Smooth muscle cell (in vitro differentiated cells): ENCODE results near the gene TLE4. TPM values are rescaled to one million over a fixed set of nuclear protein-coding genes. Genes with fewer than 3 reads are reported as not detected.

Experiments
- DNase-seq: peaks from one replicate; lab custom pipeline; 2025; ENCODE audit not compliant: unreplicated experiment; lab: John Stamatoyannopoulos, UW
- H2AFZ ChIP-seq: fragments of 200-600 bp; sonication (generic); 2 replicates; pipeline ENCODE4 v1.6.0; 2016; ENCODE audit warnings: antibody characterized with exemption, low read depth, mild to moderate bottlenecking
- H3F3A ChIP-seq: fragments of 200-600 bp; sonication (generic); 2 replicates; pipeline ENCODE4 v1.6.0; 2017; ENCODE audit warnings: antibody characterized with exemption, low read depth
- H3K27ac ChIP-seq: fragments of 200-600 bp; sonication (generic); 2 replicates; pipeline ENCODE4 v1.5.1; 2016; ENCODE audit warnings: low read depth, mild to moderate bottlenecking
- H3K27me3 ChIP-seq: fragments of 200-600 bp; sonication (generic); 2 replicates; pipeline ENCODE4 v1.6.1; 2016; ENCODE audit warnings: low read depth, mild to moderate bottlenecking
- H3K36me3 ChIP-seq: fragments of 200-600 bp; sonication (generic); 2 replicates; pipeline ENCODE4 v1.5.1; 2016; ENCODE audit warnings: low read depth
- H3K4me1 ChIP-seq: fragments of 200-600 bp; sonication (generic); 2 replicates; pipeline ENCODE4 v1.5.1; 2016; ENCODE audit warnings: low read depth
- H3K4me2 ChIP-seq: fragments of 200-600 bp; sonication (generic); 2 replicates; pipeline ENCODE4 v1.6.0; 2016; ENCODE audit warnings: mild to moderate bottlenecking
- H3K4me3 ChIP-seq: fragments of 200-600 bp; sonication (generic); 2 replicates; pipeline ENCODE4 v1.5.1; 2016; ENCODE audit warnings: mild to moderate bottlenecking
- H3K79me2 ChIP-seq: fragments of 200-600 bp; sonication (generic); 2 replicates; pipeline ENCODE4 v1.6.0; 2016; ENCODE audit warnings: low read depth, mild to moderate bottlenecking
- H3K9ac ChIP-seq: fragments of 200-600 bp; sonication (generic); 2 replicates; pipeline ENCODE4 v1.6.0; 2016; ENCODE audit warnings: low read depth
- H3K9me3 ChIP-seq: fragments of 200-600 bp; sonication (generic); replicated peaks from 2 replicates; pipeline ENCODE4 v1.5.1; 2016; ENCODE audit warnings: low read depth
- H4K20me1 ChIP-seq: fragments of 200-600 bp; sonication (generic); 2 replicates; pipeline ENCODE4 v1.6.0; 2016; ENCODE audit warnings: low read depth
- CTCF ChIP-seq: fragments of 200-600 bp; sonication (generic); IDR thresholded peaks from 2 replicates; pipeline ENCODE4 v1.5.1; 2017; ENCODE audit warnings: borderline replicate concordance, mild to moderate bottlenecking, antibody characterized with exemption; ENCODE audit not compliant: insufficient read depth, poor library complexity, severe bottlenecking
- WGBS: methylation state at CpG from one replicate; pipeline ENCODE4 v1.1.7; 2016; ENCODE audit warnings: low lambda C conversion rate; 5-methylcytosine and 5-hydroxymethylcytosine counted together
- polyA plus RNA-seq: library from polyadenylated mRNA; unstranded; fragments of >200 nt; fragmentation: Nextera tagmentation; extraction: Ambion mirVana; gene quantifications from 2 replicates; pipeline ENCODE4 v1.2.1, GENCODE V29; 2016
- total RNA-seq: library from RNA; depleted of rRNA; stranded (reverse); fragments of >200 nt; gene quantifications from 2 replicates; pipeline ENCODE4 v1.2.3, GENCODE V29; 2014

The TLE4 gene
- total and polyA plus RNA-seq, 2 experiments from 2014 or later = 31.6 to 74.3 TPM

GRCh38 chr9:79756414-79756813 is 184.6 kb downstream of the TLE4 start:
- peak overlapping the region; percentile 7 for H3K4me2 ChIP-seq
- peak overlapping the region; percentile 44 for H3K27ac ChIP-seq
- peaks cover 3% of the 10 kb centered on the region for H3K27me3 ChIP-seq
- no peak overlapping the region for H3K9ac ChIP-seq
- H3K9me3 ChIP-seq = no peaks in the 10 kb centered on the region
- H3K79me2 ChIP-seq = no peaks in the 10 kb centered on the region
- no peak overlapping the region for H3K4me3 ChIP-seq
- 3% methylated on average over 2 of the region's 2 CpGs for WGBS
- no peak overlapping the region for H2AFZ ChIP-seq
- no peaks in the 10 kb centered on the region for H3K36me3 ChIP-seq
- no peak for TF ChIP-seq CTCF
- H3K4me1 ChIP-seq = no peaks in the 10 kb centered on the region
- no peak for DNase-seq
- peaks cover 16% of the 10 kb centered on the region for H3F3A ChIP-seq
- H4K20me1 ChIP-seq = no peaks in the 10 kb centered on the region

GRCh38 chr9:79757074-79757473 is 185.3 kb downstream of the TLE4 start:
- Histone ChIP-seq H3K27me3 (peaks cover 3% of the 10 kb centered on the region), H4K20me1 (no peaks in the 10 kb centered on the region), H3K27ac (peak overlapping the region; percentile 44), H3K36me3 (no peaks in the 10 kb centered on the region), H3F3A (peaks cover 16% of the 10 kb centered on the region), H2AFZ (no peak overlapping the region), H3K9ac (no peak overlapping the region), H3K4me3 (no peak overlapping the region), H3K9me3 (no peaks in the 10 kb centered on the region), H3K4me1 (no peaks in the 10 kb centered on the region), H3K4me2 (peak overlapping the region; percentile 7), H3K79me2 (no peaks in the 10 kb centered on the region)
- TF ChIP-seq CTCF = no peak
- DNase-seq = no peak

GRCh38 chr9:79757881-79758669 is 186.3 kb downstream of the TLE4 start:
- Histone ChIP-seq H3K36me3 (no peaks in the 10 kb centered on the region), H3K79me2 (no peaks in the 10 kb centered on the region), H3K4me2 (no peak overlapping the region), H3K9ac (no peak overlapping the region), H3K4me3 (no peak overlapping the region), H3K4me1 (no peaks in the 10 kb centered on the region), H4K20me1 (no peaks in the 10 kb centered on the region), H2AFZ (no peak overlapping the region), H3K27ac (peak overlapping the region; percentile 44), H3K27me3 (peaks cover 3% of the 10 kb centered on the region), H3F3A (peaks cover 16% of the 10 kb centered on the region), H3K9me3 (no peaks in the 10 kb centered on the region)
- WGBS = 49% methylated on average over 2 of the region's 2 CpGs
- no peak for DNase-seq
- peak; percentile 41 for TF ChIP-seq CTCF

- WGBS = 54% methylated on average over 1 of the region's 1 CpG
- H3K4me2 ChIP-seq = no peak overlapping the region
- no peak for DNase-seq
- H2AFZ ChIP-seq = no peak overlapping the region
- no peaks in the 10 kb centered on the region for H3K9me3 ChIP-seq
- H4K20me1 ChIP-seq = no peaks in the 10 kb centered on the region
- no peaks in the 10 kb centered on the region for H3K79me2 ChIP-seq
- no peaks in the 10 kb centered on the region for H3K36me3 ChIP-seq
- peak overlapping the region; percentile 53 for H3K27ac ChIP-seq
- peaks cover 6% of the 10 kb centered on the region for H3K4me1 ChIP-seq
- H3K27me3 ChIP-seq = peaks cover 3% of the 10 kb centered on the region
- no peak overlapping the region for H3K9ac ChIP-seq
- TF ChIP-seq CTCF = no peak
- H3F3A ChIP-seq = peaks cover 16% of the 10 kb centered on the region
- H3K4me3 ChIP-seq = no peak overlapping the region
Measured at GRCh38 chr9:79759460-79759859, 187.7 kb downstream of the TLE4 start.
